Uterus (tissue), 2 donors: ENCODE data around the gene TUBB8B.
"Not testable (repeated sequence)": the region's sequence is repeated elsewhere in the genome, so short reads cannot be mapped to it uniquely, and the experiment has no call there.

ENCODE experiments used
- CTCF ChIP-seq, 4 experiments: fragments of 200-600 bp in 2 of 4; fragments of 450-650 bp in 2 of 4; sonication (generic) in 2 of 4; IDR thresholded peaks; one replicate each; pipeline ENCODE4 v1.5.1; 2016 to 2019; ENCODE audit warnings: antibody characterized with exemption in 4 of 4, mild to moderate bottlenecking in 2 of 4, moderate library complexity in 1 of 4
- POLR2A ChIP-seq, 2 donors: fragments of 450-650 bp; IDR thresholded peaks; one replicate each; pipeline ENCODE4 v1.6.1; 2016; ENCODE audit warnings: antibody characterized with exemption in 2 of 2, mild to moderate bottlenecking in 1 of 2, moderate library complexity in 1 of 2

DNA sequence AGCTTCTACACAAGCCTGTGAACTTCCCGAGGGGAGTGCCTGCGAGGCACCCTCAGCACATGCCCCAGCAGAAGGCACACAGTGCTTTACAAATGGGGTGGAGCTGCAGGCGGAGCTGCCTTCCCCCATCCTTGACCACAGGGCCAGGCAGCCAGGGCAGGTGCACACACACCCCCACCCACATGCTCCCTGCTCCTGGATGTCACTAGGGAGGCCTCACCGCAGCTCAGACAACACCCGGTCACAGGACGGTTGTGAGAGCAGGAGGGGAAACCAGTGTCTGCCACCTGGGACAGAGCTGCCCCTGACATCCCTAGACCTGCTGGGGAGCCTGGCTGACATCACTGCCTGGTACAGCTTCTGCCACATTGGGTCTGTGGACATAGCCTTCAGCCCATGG lies 39.7 kb upstream of the TUBB8B start:
- TF ChIP-seq CTCF, POLR2A (IDR thresholded peaks at IDR 0.05): not testable (repeated sequence)
